GM18867 (cell line): Measurements from ENCODE around the gene NDUFA5.
A peak's percentile ranks its signal among the peaks of the same experiment; 100 is the strongest.
"Not testable (repeated sequence)": the region's sequence is repeated elsewhere in the genome, so short reads cannot be mapped to it uniquely, and the experiment has no call there.

Experiments
- ATAC-seq: cut with Tn5 transposase; IDR thresholded peaks from one replicate; pipeline ENCODE4 v1.9.1; 2021; ENCODE audit warnings: mild to moderate bottlenecking, moderate library complexity; ENCODE audit not compliant: unreplicated experiment

NDUFA5 gene

GRCh38 chr7:123526533-123526932 lies 31.1 kb downstream of the NDUFA5 start:
- not testable (repeated sequence) for ATAC-seq

- no peak for ATAC-seq
These were observed 35.6 kb downstream of the NDUFA5 start for GRCh38 chr7:123522066-123522465.

DNA sequence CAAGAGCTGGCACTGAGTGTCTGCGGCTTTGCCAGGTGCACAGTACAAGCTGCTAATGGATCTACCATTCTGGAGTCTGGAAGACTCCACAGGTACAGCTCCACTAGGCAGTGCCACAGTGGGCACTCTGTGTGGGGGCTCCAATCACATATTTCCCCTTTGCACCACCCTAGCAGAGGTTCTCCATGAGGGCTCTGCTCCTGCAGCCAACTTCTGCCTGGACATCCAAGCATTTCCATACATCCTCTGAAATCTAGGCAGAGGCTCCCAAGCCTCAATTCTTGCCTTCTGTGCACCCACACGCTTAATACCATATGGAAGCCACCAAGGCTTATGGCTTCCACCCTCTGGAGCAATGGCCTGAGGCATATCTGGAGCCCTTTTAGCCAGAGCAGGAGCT lies 52.4 kb downstream of the NDUFA5 start:
- no peak for ATAC-seq

DNA sequence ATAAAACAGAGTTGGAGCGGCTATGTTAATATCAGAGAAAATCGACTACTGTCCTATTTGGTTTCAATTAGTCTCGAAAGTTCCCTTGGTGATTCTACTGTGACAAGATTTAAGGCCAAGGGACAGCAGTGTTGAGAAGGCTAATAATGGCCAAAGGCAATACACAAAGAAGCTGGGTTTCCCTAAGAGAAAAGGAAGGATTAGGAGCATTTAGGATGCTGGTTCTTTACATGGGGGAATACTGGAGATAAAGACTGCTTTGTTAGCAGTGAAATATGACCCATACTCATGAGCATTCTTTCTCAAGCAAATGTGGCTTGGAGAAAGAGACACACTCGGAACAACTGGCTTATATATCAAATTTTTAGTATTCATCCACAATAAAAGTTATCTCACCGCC lies 55.4 kb downstream of the NDUFA5 start:
- no peak for ATAC-seq

DNA sequence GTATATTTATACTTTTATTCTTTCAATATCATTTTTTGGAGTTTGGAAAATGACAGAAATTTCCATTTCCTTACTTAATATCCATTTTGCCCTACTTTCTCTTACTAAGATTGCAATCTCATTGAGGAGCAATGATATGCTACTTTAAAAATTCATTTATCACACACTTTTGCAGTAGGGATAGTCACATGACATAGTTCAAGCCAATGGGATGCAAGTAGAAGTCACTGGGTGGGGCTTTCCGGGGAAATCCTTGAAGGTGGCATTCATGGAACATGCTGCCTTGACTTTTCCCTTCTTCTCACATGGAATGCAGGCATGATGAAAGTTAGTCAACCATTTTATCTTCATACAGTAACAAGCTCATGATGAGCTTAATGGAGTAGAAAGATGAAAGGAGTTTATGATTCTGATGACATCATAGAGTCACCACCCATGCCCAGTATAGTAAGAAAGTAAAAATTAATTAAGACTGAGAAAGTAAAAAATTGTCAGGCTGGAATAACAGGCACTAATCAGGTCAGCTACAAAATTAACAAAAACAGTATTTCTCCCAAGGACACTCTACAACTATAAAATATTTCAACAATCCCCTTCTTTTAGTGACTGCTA lies 56.6 kb downstream of the NDUFA5 start:
- ATAC-seq, result no peak

GRCh38 chr7:123499211-123499970 lies 58.2 kb downstream of the NDUFA5 start:
- ATAC-seq, result no peak

DNA sequence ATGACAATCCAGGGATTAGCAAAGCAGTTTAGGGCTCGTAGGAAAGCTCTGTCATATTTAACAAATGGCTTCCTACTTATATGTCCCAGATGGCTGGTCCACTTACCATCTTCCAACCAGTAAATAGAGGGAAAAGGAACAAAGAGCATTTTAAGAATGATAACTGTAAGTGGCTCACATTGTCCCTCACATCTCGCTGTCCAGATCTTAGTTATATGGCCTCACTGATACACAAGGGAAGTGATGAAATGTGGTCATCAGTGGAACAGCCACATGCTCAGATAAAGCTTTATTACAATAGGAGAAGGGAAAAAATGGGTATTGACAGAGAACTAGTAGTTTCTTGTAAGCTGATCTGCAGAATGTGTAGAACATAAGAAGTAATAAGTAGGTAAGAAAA lies 59.0 kb downstream of the NDUFA5 start:
- no peak for ATAC-seq

GRCh38 chr7:123498031-123498430 lies 59.6 kb downstream of the NDUFA5 start:
- ATAC-seq, result no peak

- peak; percentile 77 for ATAC-seq
These were observed 63.3 kb downstream of the NDUFA5 start for GRCh38 chr7:123494193-123494796.

DNA sequence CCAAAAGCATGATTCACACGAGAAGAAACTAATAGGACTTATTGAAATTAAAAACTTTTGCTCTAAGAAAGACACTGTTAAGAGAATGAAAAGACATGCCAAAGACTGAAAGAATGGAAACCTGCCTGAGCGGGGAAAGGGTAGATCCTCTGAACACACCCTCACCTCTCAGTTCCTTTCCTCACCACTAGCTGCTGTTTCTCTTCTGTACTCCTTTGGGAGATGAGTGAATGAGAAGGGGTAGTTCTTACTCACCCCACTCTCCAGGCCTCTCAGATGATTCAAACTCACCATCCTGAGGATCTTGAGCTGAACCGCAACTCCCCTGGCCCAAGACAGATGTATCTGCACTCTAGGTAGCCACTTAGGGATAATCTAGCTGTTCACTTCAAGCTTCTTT lies 65.1 kb downstream of the NDUFA5 start:
- peak; percentile 69 for ATAC-seq
